Skeletal muscle tissue (tissue), 4 donors: ENCODE measurements around the gene DDIT4L. TPM values are rescaled to one million over a fixed set of nuclear protein-coding genes. Genes with fewer than 3 reads are reported as not detected.
A peak's percentile ranks its signal among the peaks of the same experiment; 100 is the strongest.

ENCODE experiments used
- H3K27ac ChIP-seq: one replicate; pipeline ENCODE4 v1.7.0; 2013; ENCODE audit warnings: mild to moderate bottlenecking, low read depth, low read length, inconsistent platforms
- H3K27me3 ChIP-seq, 3 donors: one replicate each; pipeline ENCODE4 v1.7.0; 2013; ENCODE audit warnings: low read length in 3 of 3; ENCODE audit not compliant: control insufficient read depth in 3 of 3, insufficient read depth in 3 of 3
- H3K36me3 ChIP-seq, 3 donors: one replicate each; pipeline ENCODE4 v1.7.0; 2013; ENCODE audit warnings: low read length in 3 of 3; ENCODE audit not compliant: control insufficient read depth in 3 of 3, insufficient read depth in 3 of 3
- H3K4me1 ChIP-seq, 3 donors: one replicate each; pipeline ENCODE4 v1.7.0; 2013; ENCODE audit warnings: low read length in 3 of 3, mild to moderate bottlenecking in 3 of 3; ENCODE audit not compliant: control insufficient read depth in 3 of 3, insufficient read depth in 3 of 3
- H3K4me3 ChIP-seq, 3 donors: one replicate each; pipeline ENCODE4 v1.7.0; 2013; ENCODE audit warnings: low read length in 3 of 3
- H3K9ac ChIP-seq, 3 donors: one replicate each; pipeline ENCODE4 v1.7.0; 2013; ENCODE audit warnings: low read length in 3 of 3, mild to moderate bottlenecking in 3 of 3, moderate library complexity in 2 of 3, low read depth in 1 of 3
- H3K9me3 ChIP-seq, 3 donors: one replicate each; pipeline ENCODE4 v1.7.0; 2013; ENCODE audit warnings: low read length in 3 of 3; ENCODE audit not compliant: control insufficient read depth in 3 of 3
- total RNA-seq: library from RNA; depleted of rRNA; stranded (reverse); fragments of >200 nt; gene quantifications from one replicate; pipeline ENCODE4 v1.2.3, GENCODE V29; 2014
- donor health status: Osteomylitis.

DDIT4L gene
- total RNA-seq, 1 donor from 2014 or later = 61.6 TPM

DNA sequence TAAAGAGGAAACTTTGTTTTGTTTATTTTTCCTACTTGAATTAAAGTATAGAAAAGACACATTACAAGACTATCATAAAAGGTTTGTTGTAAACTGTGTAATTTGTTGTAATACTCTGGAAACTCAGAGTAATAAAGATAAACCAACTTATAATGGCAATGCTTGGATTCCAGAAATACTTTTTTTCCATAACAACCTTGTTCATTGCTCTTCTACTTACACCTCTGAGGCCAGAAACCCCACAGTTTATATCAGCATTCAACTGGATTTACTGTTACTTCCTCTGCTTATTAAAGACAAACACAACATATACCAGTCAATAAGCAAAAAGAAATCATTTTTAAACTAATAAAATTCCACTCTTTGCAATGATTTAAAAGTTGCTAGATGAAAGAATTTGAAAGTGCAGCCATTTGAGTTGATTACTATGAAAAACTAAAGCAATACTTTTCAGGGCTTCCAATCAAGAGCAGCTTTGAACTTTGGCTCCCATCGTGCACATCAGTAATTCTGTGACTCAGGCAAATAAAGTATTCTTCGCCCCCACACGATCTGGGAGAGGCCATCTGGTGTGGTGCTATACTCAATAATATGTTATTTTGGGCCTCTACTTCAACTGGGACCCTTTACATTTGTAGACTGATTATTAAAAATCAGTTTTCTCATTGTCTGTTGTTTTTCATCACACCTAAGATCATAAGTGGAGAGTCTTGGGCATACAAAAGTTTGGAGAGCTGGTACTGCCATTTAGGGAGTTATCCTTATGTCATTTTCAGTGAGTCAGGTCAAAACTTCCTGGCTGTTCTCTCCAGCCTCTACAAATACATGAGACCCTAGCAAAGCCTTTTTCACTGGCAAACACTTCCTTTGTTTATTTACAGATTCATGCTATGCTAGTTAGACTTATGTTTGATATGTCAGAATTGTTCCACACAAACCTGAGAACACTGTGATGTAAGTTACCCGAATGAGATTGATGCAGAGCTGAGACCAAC is 20.5 kb downstream of the DDIT4L start:
- no peak overlapping the region for H3K9ac ChIP-seq
- no peaks in the 10 kb centered on the region for H3K27me3 ChIP-seq
- no peaks in the 10 kb centered on the region for H3K36me3 ChIP-seq
- H3K27ac ChIP-seq = no peak overlapping the region
- H3K4me3 ChIP-seq = no peak overlapping the region
- H3K4me1 ChIP-seq = peaks cover 13 to 28% (median 13%) of the 10 kb centered on the region in 3 donors
- H3K9me3 ChIP-seq = no peaks in the 10 kb centered on the region

DNA sequence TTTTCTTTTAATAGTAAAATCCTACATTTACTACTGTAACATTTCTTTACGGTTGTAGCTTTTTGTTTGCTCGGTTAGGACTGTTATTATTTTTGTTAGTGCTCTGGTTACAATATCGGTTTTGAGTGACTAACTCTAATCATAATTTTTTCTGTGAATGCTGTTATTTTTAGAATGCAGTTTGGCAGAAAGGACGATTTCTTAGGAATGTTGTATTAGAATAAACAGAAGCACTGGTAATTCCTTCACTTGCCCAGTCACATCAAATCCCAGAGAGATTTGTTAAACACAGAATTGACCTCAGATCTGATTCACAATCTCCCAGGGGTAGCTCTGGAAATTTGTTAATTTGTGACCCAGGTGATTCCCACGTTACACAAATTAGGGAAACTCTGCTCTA is 21.7 kb downstream of the DDIT4L start:
- Histone ChIP-seq H3K9ac (peak overlapping the region in 1 of 3 donors; percentile 8), H3K27me3 (no peaks in the 10 kb centered on the region), H3K27ac (peak overlapping the region; percentile 8), H3K4me1 (peaks cover 13 to 28% (median 18%) of the 10 kb centered on the region in 3 donors), H3K9me3 (no peaks in the 10 kb centered on the region), H3K36me3 (no peaks in the 10 kb centered on the region), H3K4me3 (no peak overlapping the region)

DNA sequence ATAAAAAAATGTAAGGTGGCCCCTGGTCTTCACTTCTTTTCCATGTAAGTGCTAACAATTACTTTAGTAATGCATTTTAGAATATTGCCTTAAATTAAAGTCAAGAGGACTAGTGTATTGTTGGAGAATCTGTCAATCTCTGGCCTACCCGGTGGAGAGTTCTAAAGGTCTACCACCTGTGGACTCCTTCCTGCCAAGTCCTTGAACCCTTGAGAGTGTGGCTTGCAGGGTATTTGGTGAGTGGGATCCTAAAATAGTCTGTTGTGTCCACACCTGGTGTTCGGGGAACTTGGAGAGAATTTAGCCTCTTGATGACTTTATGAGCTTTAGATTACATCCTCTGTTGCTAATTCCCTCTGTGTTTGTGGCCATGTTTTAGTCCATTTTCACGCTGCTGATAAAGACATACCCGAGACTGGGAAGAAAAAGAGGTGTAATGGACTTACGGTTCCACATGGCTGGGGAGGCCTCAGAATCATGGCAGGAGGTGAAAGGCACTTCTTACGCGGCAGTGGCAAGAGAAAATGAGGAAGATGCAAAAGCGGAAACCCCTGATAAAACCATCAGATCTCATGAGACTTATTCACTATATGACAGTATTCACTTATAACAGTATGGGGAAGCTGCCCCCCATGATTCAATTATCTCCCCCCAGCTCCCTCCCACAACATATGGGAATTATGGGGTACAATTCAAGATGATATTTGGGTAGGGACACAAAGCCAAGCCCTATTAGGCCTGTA is 23.8 kb downstream of the DDIT4L start:
- Histone ChIP-seq H3K4me3 (no peak overlapping the region), H3K27ac (peak overlapping the region; percentile 77), H3K9me3 (peaks cover 0 to 2% (median 0%) of the 10 kb centered on the region in 3 donors), H3K36me3 (no peaks in the 10 kb centered on the region), H3K27me3 (no peaks in the 10 kb centered on the region), H3K4me1 (peaks cover 13 to 28% (median 18%) of the 10 kb centered on the region in 3 donors), H3K9ac (no peak overlapping the region)

- Histone ChIP-seq H3K27ac (peak overlapping the region; percentile 77), H3K36me3 (no peaks in the 10 kb centered on the region), H3K9me3 (peaks cover 0 to 4% (median 0%) of the 10 kb centered on the region in 3 donors), H3K4me3 (no peak overlapping the region), H3K4me1 (peaks cover 13 to 28% (median 18%) of the 10 kb centered on the region in 3 donors), H3K27me3 (no peaks in the 10 kb centered on the region), H3K9ac (peak overlapping the region in 1 of 3 donors; percentile 10)
Measured at GRCh38 chr4:100165809-100166208, 24.5 kb downstream of the DDIT4L start.

DNA sequence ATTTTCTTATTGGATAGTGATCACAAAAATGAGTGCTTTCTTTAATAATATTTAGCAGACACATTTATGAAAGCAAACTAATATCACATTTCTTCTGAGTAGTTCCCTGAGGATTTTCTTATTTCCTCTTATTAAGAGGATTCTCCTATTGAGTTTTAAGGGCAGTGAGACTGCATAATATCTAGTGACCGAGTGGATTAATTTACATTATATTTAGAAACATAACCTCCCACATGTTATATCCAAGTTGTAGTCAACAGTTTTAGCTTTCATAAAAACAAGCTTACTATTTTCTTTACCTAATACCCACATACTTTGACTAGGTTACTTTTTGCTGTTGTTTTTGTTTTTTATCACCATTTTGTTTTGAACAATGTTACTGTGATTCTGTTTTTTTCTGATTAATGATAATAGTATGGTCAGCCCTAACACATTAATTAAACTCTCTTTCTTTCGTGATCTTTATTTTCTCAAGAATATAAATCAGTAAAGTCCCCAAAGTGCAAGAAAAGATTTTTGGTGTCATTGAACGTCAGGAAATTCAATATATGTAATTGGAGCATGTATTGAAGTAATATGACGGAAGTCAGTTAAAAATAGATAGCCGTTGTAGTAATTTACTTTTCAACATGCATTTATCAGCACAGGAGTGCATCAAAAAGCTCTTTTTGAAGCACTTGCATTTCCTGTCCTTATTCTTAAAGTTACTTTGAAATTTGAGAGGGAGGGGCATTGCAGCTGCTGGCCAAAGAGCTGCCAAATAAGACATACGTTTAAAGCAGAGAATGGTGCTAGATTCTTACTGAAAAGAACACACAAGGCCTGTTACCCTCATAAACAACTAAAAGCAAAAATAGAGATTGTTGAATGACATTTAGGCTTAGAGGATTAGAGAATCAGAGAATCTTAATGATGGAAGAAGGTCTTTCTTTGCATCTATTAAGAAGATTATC is 25.2 kb downstream of the DDIT4L start:
- peak overlapping the region; percentile 77 for H3K27ac ChIP-seq
- peaks cover 0 to 6% (median 0%) of the 10 kb centered on the region in 3 donors for H3K9me3 ChIP-seq
- H3K36me3 ChIP-seq = no peaks in the 10 kb centered on the region
- no peaks in the 10 kb centered on the region for H3K27me3 ChIP-seq
- peak overlapping the region; percentile 10 to 52 (median 26) for H3K9ac ChIP-seq
- peaks cover 13 to 28% (median 18%) of the 10 kb centered on the region in 3 donors for H3K4me1 ChIP-seq
- peak overlapping the region in 1 of 3 donors; percentile 28 for H3K4me3 ChIP-seq

DNA sequence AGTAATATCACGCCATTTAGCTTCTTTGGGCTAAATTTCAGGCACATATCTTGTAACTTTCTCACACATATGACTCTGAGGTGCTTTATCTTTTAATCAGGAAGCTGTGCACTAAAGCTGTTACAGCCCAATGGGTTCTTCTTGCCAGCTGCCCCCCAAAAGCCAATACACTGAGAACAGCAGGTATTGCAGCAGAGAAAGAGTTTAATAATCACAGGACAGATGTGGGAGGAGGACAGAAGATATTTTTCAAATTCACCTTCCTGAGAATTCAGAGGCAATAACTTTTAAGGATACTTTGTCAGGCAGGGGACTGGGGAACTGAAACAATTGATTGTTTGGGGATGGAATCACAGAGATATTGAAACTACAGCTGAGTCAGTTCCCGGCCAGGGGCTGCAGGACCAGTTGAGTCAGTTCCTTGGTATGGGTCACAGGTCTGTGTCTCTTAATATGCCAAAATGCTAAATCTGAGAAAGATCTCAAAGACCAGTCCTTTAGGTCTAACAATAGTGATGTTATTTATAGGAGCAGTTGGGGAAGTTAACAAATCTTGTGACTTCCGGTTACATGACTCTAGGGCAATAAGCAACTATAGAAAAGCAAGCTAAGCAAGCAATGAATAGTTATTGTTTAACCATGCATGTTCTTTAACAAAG is 28.1 kb downstream of the DDIT4L start:
- Histone ChIP-seq H3K4me3 (no peak overlapping the region), H3K27ac (no peak overlapping the region), H3K27me3 (no peaks in the 10 kb centered on the region), H3K9me3 (peaks cover 0 to 6% (median 0%) of the 10 kb centered on the region in 3 donors), H3K36me3 (no peaks in the 10 kb centered on the region), H3K4me1 (peaks cover 10 to 17% (median 16%) of the 10 kb centered on the region in 3 donors), H3K9ac (no peak overlapping the region)

DNA sequence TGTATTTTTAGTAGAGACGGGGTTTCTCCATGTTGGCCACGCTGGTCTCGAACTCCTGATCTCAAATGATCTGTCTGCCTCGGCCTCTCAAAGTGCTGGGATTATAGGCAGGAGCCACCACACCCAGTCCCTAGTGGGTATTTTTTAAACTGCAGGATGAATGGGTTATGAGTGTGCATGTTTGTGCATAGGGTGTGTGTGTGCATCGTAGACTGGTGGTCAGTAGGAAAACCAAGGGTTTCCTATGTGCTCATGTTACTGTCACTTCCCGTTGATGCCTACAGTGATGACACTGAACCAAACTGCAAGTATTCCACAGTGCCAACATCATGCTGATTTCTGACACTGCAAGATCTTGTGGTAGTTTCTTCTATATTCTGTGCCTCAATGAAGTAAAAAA is 41.1 kb downstream of the DDIT4L start:
- Histone ChIP-seq H3K9ac (no peak overlapping the region), H3K36me3 (no peaks in the 10 kb centered on the region), H3K27ac (no peak overlapping the region), H3K4me1 (no peaks in the 10 kb centered on the region), H3K9me3 (no peaks in the 10 kb centered on the region), H3K4me3 (no peak overlapping the region), H3K27me3 (no peaks in the 10 kb centered on the region)

DNA sequence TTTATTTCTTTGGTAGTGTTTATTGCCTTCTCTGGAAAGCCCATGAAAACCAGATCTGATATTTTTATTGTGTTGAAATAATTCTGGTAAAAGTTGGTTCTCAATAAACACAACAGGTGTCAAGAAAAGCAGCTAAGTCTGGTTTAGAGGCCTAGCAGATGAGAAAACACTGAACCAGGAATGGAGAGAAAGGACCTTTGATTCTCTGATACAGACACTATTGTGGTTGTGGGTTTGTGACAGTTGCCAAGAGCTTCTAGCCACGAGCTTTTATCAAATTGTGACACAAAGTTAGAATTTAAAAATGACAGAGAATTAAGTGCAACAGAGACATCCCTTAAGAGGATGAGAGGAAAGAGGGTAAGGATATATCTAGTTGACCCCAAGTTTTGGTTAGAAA is 42.6 kb downstream of the DDIT4L start:
- H3K27me3 ChIP-seq = no peaks in the 10 kb centered on the region
- H3K4me1 ChIP-seq = no peaks in the 10 kb centered on the region
- H3K27ac ChIP-seq = no peak overlapping the region
- no peaks in the 10 kb centered on the region for H3K36me3 ChIP-seq
- no peak overlapping the region for H3K4me3 ChIP-seq
- H3K9me3 ChIP-seq = no peaks in the 10 kb centered on the region
- no peak overlapping the region for H3K9ac ChIP-seq

- H3K9me3 ChIP-seq = no peaks in the 10 kb centered on the region
- no peaks in the 10 kb centered on the region for H3K4me1 ChIP-seq
- no peak overlapping the region for H3K9ac ChIP-seq
- no peak overlapping the region for H3K4me3 ChIP-seq
- H3K27me3 ChIP-seq = no peaks in the 10 kb centered on the region
- no peak overlapping the region for H3K27ac ChIP-seq
- H3K36me3 ChIP-seq = no peaks in the 10 kb centered on the region
Measured at GRCh38 chr4:100147198-100147597, 43.1 kb downstream of the DDIT4L start.
